Glomerular visceral epithelial cell (primary cell): Measurements from ENCODE around the gene INPPL1.
A peak's percentile ranks its signal among the peaks of the same experiment; 100 is the strongest.
"Not testable (repeated sequence)": the region's sequence is repeated elsewhere in the genome, so short reads cannot be mapped to it uniquely, and the experiment has no call there.

Experiments used
- DNase-seq: peaks from one replicate; pipeline ENCODE4 v3.0.0-alpha.2; 2016; ENCODE audit errors: extremely low spot score

INPPL1 gene

GRCh38 chr11:72224564-72225410 is at the start of gene INPPL1:
Gene INPPL1, plus strand, starts transcription at chr11:72224767. Its CDS starts 218 bp downstream, at chr11:72224985.
- DNase-seq = peak; percentile 27

DNA sequence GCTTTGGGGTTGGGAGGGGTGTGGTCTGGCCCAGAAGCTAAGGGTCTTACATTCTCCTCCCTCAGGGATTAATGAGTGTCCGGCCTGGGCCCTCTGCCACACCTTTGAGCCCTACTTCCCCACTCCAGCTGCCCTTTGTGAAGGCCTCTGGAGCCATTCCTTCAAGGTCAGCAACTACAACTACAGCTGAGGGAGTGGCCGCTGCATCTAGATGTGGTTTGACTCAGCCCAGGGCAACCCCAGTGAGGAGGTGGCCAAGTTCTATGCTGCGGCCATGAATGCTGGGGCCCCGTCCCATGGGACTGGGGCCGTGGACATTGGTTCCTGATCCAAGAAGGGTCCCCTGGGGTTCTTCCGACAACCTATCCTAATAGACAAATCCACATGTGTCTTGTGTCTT is 46.9 kb upstream of the INPPL1 start:
- no peak for DNase-seq

DNA sequence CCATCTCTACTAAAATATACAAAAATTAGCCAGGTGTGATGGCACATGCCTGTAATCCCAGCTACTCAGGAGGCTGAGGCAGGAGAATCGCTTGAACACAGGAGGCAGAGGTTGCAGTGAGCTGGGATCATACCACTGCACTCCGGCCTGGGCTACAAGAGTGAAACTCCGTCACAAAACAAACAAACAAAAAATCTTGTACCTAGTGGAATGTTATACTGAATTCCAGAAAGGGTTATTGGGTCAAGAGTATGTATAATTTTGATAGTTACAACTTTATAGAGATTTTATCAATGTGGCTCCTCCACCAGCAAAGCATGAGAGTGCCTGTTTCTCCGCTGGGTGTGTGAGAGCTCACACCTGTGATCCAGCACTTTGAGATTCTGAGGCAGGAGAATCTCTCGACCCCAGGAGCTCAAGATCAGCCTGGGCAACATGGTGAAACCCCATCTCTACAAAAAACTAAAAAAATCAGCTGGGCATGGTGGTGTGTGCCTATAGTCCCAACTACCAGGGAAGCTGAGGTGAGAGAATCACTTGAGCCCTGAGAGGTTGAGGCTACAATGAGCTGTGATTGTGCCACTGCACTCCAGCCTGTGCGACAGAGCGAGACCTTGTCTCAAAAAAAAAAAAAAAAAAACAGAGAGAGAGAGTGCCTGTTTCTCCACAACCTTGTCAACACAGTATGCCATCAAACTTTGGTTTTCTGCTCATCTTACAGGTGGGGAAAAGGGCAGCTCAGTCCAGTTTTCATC is 45.3 kb upstream of the INPPL1 start:
- no peak for DNase-seq

- DNase-seq = peak; percentile 21
Observed at GRCh38 chr11:72179804-72180396, 44.7 kb upstream of the INPPL1 start.

DNA sequence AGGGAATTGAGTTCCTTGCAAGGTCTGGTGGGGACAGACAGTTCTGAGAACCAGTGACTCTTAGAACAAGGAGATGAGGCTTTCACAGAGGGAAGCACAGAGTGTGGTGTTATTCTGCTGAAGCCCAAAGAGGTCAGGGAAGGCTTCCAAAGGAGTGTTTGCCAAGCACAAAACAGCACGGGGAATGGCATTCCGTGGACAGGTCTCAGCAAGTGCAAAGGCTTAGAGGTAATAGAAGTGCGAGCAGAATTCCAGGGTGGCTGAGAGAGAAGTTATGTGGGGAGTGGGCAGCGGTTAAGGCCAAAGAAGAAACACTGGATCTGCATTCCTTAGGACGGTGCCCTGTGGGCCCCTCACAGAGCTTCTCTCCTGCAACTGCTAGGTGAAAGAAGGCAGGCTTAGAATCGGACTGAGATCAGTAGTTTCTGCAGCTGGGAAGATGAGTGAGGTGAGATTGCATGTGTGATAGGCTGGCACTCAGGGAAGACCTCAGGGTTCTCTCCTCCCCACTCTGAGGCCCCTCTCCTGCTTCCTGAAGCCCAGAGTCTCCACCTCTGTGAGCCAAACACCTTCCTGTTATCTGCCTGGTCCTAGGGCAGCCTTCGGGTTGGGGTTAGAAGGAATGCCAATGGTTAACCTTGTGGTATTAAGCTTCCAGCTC is 43.5 kb upstream of the INPPL1 start:
- DNase-seq = peak; percentile 18

DNA sequence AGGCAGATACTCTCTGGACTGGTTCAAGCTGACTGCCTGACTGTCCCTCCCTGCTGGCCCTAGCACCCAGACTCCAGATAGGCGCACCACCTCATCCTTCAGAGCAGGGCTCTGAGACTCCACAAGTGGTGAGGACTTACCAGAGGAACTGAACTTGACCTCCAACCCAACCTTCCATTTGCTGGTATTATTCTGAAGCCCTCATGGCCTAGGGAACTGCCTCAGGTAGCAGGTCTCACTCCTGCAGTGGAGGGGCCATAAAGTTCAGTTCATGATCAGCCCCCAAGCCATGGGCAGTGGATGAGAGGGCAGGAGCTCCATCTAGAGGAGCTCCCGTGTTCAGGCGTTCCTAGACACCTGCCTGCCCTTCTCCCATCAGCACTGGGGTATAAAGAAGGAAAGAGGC is 43.0 kb upstream of the INPPL1 start:
- peak; percentile 60 for DNase-seq

- no peak for DNase-seq
Observed at GRCh38 chr11:72188267-72188666, 36.3 kb upstream of the INPPL1 start.

DNA sequence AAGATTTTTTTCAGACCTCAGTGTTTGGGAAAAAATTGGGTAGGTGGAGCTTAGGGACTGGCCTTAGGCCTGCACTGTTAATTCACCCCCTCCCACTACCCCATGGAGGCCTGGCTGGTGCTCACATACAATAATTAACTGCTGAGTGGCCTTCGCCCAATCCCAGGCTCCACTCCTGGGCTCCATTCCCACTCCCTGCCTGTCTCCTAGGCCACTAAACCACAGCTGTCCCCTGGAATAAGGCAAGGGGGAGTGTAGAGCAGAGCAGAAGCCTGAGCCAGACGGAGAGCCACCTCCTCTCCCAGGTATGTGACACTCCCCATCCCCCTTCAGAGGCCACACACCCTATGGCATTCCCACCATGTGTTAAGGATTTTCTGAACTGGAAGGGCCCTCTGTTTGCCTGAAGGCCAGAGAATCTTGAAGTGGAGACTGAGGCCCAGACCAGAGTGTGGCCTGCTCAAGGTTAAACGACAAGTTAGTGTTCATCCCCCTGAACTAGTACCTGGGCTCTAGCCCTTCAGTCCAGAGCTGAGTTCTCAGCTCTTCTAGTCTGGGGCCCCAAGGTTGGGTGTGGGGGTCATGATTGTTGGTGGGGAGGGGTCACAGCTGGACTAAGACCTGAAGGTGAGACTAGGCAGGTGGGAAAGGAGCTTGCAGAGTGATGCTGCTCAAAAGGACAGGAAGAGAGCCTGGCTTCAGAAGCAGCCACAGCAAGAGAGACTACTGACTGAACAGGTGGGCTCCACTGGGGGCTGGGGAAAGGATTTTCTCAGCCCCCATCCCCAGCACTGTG is 34.9 kb upstream of the INPPL1 start:
- DNase-seq = peak; percentile 21

DNA sequence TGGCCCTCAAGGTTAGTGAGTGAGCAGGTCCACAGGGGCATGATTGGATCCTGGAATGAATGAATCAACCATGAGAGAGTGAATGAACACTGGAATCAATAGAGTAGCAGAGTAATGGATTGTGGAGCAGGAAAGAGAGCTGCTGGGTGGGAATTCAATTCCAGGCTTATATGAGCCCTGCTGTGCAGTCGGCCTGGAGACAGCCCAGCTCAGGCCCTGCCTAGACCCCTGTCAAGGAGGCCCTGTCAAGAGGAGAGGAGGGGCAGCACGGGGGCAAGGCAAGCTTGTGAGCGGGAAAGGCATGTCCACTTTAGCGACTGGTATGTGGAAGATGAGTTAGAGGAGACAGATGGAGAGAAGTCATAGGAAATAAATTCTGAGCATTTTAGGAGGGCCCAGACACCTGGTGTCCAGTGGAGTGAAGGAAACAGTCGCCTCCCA is 33.9 kb upstream of the INPPL1 start:
- no peak for DNase-seq

DNA sequence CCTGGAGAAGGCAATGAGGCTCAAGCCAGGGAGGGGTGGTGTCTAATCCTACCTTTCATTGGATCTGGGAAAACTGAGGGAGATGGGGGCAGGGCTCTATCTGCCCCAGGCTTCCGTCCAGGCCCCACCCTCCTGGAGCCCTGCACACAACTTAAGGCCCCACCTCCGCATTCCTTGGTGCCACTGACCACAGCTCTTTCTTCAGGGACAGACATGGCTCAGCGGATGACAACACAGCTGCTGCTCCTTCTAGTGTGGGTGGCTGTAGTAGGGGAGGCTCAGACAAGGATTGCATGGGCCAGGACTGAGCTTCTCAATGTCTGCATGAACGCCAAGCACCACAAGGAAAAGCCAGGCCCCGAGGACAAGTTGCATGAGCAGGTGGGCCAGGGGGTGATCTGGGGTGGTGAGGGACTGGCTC is 32.6 kb upstream of the INPPL1 start, which contains the start of gene FOLR1:
Gene FOLR1, plus strand, starts transcription at position 180 of the 421 bp plus-strand sequence. Its CDS starts 34 bp downstream, at position 214.
- DNase-seq = peak; percentile 33

- DNase-seq = no peak
Observed at GRCh38 chr11:72195518-72196270, 28.9 kb upstream of the INPPL1 start.

GRCh38 chr11:72201445-72201844 is 23.1 kb upstream of the INPPL1 start:
- DNase-seq = not testable (repeated sequence)

DNA sequence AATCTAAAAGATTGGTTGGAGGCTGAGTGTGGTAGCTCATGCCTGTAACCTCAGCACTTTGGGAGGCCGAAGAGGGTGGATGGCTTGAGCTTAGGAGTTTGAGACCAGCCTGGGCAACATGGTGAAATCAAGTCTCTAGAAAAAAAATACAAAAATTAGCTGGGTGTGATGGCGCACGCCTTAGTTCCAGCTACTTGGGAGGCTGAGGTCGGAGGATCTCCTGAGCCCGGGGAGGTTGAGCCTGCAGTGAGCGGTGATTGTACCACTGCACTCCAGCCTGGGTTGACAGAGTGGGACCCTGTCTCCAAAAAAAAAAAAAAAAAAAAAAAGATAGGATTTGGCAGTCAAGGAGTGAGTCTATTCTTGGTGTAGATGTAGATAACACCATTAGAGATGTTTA is 22.0 kb upstream of the INPPL1 start:
- DNase-seq = no peak

GRCh38 chr11:72203163-72203562 is 21.4 kb upstream of the INPPL1 start:
- no peak for DNase-seq

GRCh38 chr11:72204886-72205285 is 19.7 kb upstream of the INPPL1 start:
- DNase-seq = no peak

- DNase-seq = not testable (repeated sequence)
Observed at GRCh38 chr11:72206794-72207193, 17.8 kb upstream of the INPPL1 start.

DNA sequence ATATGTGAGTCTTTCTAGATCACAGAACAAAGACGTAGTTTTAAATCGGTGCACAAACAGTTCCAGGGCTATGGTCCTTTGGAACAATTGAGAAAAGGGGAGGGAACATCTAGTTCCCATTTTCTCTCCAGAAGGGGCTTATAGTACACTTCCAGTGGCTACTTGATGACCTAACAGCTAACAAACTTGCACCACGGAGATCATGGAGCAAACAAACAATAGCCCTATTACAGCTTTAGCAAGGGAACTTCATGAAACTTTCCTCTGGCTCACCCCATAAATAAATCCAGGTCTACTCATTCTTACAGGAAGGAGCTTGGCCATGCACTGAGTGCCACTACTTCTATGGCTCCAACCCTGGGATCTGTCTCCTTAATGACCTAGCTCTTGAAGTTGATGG is 16.3 kb upstream of the INPPL1 start:
- DNase-seq = no peak

GRCh38 chr11:72209101-72209500 is 15.5 kb upstream of the INPPL1 start:
- DNase-seq = no peak

- no peak for DNase-seq
Observed at GRCh38 chr11:72216638-72217037, 7.9 kb upstream of the INPPL1 start, which contains the start of gene FOLR2. Gene FOLR2, plus strand, starts transcription at chr11:72216794. Its CDS starts 1,791 bp downstream, at chr11:72218585.

DNA sequence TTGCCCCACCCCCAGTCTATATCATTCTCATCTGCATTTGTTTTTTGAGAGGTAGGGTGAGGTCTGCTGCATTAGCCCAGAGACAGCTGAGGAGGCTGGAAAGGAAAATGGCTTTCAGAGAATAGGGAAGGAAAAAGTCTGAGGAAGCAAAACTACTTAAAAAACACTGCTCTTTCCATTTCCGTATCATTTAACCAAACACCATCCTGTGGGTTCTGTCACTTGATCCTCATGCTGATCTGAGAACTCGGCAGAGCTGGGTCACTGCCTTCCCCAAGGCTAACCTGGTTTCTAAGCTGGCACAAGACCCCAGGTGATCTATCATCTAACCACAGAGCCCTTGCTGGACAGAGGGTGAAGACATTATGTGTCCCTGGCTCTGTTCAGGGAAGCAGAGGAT is 6.7 kb upstream of the INPPL1 start:
- DNase-seq = no peak
